NCI-H524 treated with DMSO at 0.1 percent for 48 hours (cell line): ENCODE measurements around the gene ANKS3.
"Not testable (repeated sequence)": the region's sequence is repeated elsewhere in the genome, so short reads cannot be mapped to it uniquely, and the experiment has no call there.

Source experiments
- DNase-seq: peaks from one replicate; lab custom pipeline; 2025; lab: John Stamatoyannopoulos, UW

The ANKS3 gene

GRCh38 chr16:4754865-4755264 is 20.8 kb upstream of the ANKS3 start:
- no peak for DNase-seq

- DNase-seq = no peak
Measured at GRCh38 chr16:4753227-4753626, 19.2 kb upstream of the ANKS3 start.

GRCh38 chr16:4752351-4753100 is 18.5 kb upstream of the ANKS3 start:
- DNase-seq = no peak

DNA sequence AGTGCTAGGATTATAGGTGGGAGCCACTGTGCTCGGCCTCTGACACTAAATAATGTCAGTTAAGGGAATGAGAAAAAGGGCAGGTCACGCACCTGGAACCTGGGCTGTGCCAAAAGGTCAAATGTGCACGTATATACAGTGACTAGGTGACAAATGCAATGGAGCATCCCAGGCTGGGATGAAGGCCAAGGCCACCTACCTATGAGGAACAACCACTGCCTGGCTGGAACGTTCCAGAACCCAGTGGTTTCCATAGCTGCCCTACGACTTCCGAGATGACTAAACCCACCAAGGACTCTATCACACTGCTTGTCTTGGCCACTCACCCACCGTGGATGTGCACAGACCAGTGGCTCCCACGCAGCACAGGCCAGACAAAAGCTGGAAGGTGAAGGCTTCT is 16.8 kb upstream of the ANKS3 start:
- DNase-seq = no peak

GRCh38 chr16:4749700-4750257 is 15.7 kb upstream of the ANKS3 start:
- no peak for DNase-seq

DNA sequence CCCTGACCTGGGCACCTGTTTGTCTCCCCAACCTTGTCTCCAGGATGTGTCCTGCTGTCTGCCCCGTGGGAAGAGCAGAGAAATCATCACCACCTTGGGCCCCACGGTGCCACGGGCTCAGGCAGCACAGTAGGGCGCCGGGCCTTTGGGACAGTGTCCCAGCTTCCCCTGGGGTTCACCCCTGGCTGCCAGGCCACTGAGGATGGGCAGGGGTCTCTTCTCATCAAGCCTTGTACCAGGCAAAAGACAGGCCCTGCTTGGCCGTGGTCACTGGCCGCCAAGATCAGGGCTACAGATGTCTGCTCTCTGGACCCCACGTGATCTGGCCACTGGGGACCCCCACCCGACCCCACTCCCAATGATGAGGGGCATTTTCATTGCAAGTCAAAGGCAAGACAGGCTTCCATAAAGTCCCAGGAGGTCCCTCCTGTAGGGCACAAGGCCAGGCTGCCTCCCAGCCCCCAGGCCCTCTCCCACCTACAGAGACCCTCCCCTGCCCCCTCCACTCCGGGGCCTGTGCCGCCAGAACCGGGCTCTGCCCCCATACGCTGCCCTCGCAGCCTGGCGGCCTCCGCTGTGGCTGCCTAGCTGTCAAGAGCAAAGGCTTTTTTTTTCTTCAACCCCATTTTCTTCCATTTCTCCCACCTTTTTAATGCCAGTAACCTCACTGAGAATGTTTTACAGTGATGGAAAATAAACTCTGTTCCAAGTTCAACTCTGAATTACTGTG is 14.8 kb upstream of the ANKS3 start:
- DNase-seq = no peak

DNA sequence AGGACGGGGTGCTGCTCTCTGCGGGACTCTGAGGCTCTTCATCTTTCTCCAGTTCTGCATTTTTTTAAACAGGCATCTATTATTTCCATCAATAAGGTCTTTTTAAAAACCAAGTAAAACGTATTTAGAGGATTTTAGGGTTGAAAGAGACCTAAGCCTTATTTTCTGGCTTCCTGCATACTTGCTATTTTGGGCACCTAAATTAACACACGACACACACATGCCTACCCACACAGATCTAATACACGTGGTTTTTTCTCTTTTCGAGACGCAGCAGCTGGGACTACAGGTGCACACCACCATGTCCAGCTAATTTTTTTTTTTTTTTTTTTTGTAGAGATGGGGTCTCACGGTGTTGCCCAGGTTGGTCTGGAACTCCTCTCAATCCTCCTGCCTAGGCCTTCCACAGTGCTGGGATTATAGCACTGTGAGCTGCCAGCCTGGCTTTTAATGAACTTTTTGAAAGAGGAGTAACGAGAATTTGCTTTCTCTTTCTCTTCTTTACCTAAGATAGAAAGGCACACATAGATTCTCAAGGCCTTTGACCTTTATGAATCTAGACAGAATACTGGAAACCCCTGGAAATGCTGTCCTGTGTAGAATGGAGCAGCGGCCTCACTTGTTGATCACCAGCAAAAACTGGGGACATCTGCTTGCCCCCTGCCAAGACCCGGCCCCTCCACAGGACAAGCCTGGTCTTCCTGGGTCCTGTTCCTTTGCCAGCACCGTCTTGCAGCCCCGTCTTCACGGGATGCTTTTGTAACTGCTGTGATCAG is 14.0 kb upstream of the ANKS3 start:
- DNase-seq = no peak

GRCh38 chr16:4746991-4747574 is 13.0 kb upstream of the ANKS3 start:
- DNase-seq = no peak

DNA sequence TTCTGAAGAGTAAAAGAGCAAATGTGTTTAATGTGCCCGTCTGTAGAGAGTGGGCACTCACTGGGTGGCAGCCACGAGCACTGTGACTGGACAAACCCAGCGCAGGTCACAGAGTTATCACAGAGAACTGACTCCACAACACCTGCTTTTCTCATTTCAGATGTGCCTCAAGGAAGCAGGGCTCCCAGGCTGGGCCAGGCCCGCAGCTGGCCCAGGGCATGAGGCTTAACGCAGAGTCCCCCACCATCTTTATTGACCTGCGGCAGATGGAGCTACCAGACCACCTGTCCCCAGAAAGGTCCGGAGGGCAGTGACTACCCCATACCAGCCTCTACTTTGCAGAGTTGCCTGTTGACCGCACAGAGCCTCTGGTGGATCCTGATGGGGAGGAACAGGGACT is 12.1 kb upstream of the ANKS3 start:
- DNase-seq = no peak

GRCh38 chr16:4745274-4745569 is 11.2 kb upstream of the ANKS3 start:
- no peak for DNase-seq

- no peak for DNase-seq
Measured at GRCh38 chr16:4744555-4745273, 10.6 kb upstream of the ANKS3 start.

DNA sequence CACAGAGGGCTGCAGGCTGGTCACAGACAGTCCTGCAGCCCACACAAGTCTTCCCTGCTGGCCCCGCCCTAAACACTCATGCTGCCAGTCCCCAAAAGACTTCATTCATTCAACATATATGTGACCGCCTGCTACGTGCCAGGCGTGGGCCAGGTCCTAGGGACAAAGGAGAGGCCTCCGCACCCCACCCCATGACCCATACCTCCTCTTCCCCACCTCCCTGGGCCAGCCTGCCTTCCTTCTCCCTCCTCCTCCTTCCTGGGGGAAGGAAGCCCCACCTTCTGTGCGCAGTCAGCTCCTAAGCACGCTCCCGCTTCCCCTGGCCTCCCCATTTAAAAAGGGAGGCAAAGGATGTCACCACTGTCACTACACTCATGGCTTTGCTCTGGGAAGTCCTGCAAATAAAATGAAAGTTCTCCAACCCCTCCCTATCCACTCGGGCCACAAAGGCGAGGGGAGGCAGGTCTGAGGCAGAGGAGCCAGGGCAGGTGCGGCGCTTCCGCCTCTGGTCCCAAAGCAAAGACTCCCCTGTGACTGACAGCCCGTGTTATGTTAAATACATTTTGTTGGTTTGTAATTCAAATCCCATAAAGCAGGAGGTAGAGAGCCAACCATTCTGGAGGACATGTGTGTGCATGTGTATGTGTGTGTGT is 9.3 kb upstream of the ANKS3 start:
- DNase-seq = no peak

- not testable (repeated sequence) for DNase-seq
Measured at GRCh38 chr16:4738370-4738769, 4.3 kb upstream of the ANKS3 start.

GRCh38 chr16:4737545-4737944 is 3.5 kb upstream of the ANKS3 start:
- no peak for DNase-seq

GRCh38 chr16:4736546-4736945 is 2.5 kb upstream of the ANKS3 start:
- no peak for DNase-seq

- DNase-seq = no peak
Measured at GRCh38 chr16:4734730-4735535, 862 bp upstream of the ANKS3 start.

GRCh38 chr16:4733747-4734062 is 366 bp downstream of the ANKS3 start:
- no peak for DNase-seq

- DNase-seq = no peak
Measured at GRCh38 chr16:4733211-4733742, 794 bp downstream of the ANKS3 start.

DNA sequence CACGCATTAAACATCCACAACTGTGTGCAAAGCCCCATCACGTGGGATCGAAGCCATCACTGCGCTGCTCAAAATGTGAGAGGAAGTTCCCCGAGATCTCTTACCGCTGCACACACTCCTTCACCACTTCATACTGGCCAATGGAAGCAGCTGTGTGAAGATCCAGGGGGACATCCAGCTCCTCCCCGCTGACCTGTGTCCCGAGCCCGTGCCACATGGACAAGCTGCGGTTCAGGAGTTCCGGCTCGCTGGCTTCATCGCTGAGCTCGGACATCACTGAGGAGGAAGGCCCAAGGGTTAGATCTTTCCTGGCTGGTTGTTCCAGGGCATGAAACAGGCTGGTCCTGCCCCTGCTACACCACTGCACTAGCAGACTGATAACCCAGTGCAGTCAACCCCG is 4.2 kb downstream of the ANKS3 start:
- no peak for DNase-seq

DNA sequence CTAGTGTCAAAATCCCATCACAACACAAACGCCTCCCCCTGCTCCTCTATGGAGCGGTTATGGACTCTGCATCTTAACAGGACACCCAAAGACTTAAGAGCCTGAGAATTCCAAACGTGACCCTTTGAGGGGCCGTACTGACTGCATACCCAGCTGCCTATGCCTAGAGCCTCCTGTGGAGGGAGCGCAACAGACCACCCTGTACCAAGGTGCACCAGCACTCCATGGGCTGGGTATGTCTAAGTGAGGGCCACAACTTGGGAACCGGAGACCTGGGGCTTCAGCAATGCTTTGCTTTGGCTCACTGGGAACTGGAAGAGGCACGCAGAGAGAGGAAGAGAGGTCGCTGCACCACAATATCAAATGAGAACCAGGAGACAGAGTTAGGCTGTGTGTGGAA is 5.4 kb downstream of the ANKS3 start:
- DNase-seq = no peak
